SKM-1 treated with dmso at 0.1 percent for 144 hours (cell line): ENCODE measurements around the gene UBE2D2.
"Not testable (repeated sequence)": the region's sequence is repeated elsewhere in the genome, so short reads cannot be mapped to it uniquely, and the experiment has no call there.

Experiments
- DNase-seq: peaks from one replicate; lab custom pipeline; 2025; ENCODE audit not compliant: unreplicated experiment; lab: John Stamatoyannopoulos, UW

UBE2D2 gene

GRCh38 chr5:139560752-139561654 lies at the start of gene UBE2D2:
TSS of gene UBE2D2 (plus strand) at chr5:139561339. CDS start at chr5:139561792, 453 bp downstream.
- peak; percentile 93 for DNase-seq

GRCh38 chr5:139512786-139513390 lies 48.3 kb upstream of the UBE2D2 start:
- no peak for DNase-seq

GRCh38 chr5:139513434-139513833 lies 47.7 kb upstream of the UBE2D2 start:
- DNase-seq = peak; percentile 43

GRCh38 chr5:139513852-139514485 lies 47.2 kb upstream of the UBE2D2 start:
- no peak for DNase-seq

GRCh38 chr5:139514486-139514856 lies 46.7 kb upstream of the UBE2D2 start:
- DNase-seq = no peak

- DNase-seq = peak; percentile 72
Measured at GRCh38 chr5:139517683-139518564, 43.2 kb upstream of the UBE2D2 start.

- no peak for DNase-seq
Measured at GRCh38 chr5:139523635-139524445, 37.3 kb upstream of the UBE2D2 start.

- DNase-seq = no peak
Measured at GRCh38 chr5:139524446-139524845, 36.7 kb upstream of the UBE2D2 start.

- no peak for DNase-seq
Measured at GRCh38 chr5:139524940-139525585, 36.1 kb upstream of the UBE2D2 start.

GRCh38 chr5:139525586-139526308 lies 35.4 kb upstream of the UBE2D2 start:
- DNase-seq = not testable (repeated sequence)

- DNase-seq = not testable (repeated sequence)
Measured at GRCh38 chr5:139526309-139527089, 34.6 kb upstream of the UBE2D2 start.

GRCh38 chr5:139527090-139527470 lies 34.1 kb upstream of the UBE2D2 start:
- not testable (repeated sequence) for DNase-seq

GRCh38 chr5:139527896-139528467 lies 33.2 kb upstream of the UBE2D2 start:
- DNase-seq = not testable (repeated sequence)

GRCh38 chr5:139528695-139529094 lies 32.4 kb upstream of the UBE2D2 start:
- DNase-seq = not testable (repeated sequence)

- not testable (repeated sequence) for DNase-seq
Measured at GRCh38 chr5:139530079-139530478, 31.1 kb upstream of the UBE2D2 start.

- DNase-seq = no peak
Measured at GRCh38 chr5:139531772-139532169, 29.4 kb upstream of the UBE2D2 start.

- DNase-seq = no peak
Measured at GRCh38 chr5:139543423-139543991, 17.6 kb upstream of the UBE2D2 start.
